Activated CD4-positive, alpha-beta T cell treated with anti-CD3 and anti-CD28 coated beads, Interleukin-2, amount 50 U/mL, for 1 hour (primary cell): ENCODE measurements around the gene ZNF148.

Source experiments
- DNase-seq: peaks from one replicate; pipeline ENCODE4 v3.0.0-alpha.2; 2020

The ZNF148 gene

GRCh38 chr3:125213364-125213755 lies 161.8 kb downstream of the ZNF148 start:
- DNase-seq = no peak

GRCh38 chr3:125212509-125213363 lies 162.4 kb downstream of the ZNF148 start, which contains the start of gene SLC12A8:
Gene SLC12A8 (minus strand): TSS chr3:125212748. CDS start chr3:125211349, 1,399 bp downstream.
- DNase-seq = no peak

- DNase-seq = no peak
Observed at GRCh38 chr3:125212091-125212508, 163.0 kb downstream of the ZNF148 start.

- DNase-seq = no peak
Observed at GRCh38 chr3:125211523-125212090, 163.5 kb downstream of the ZNF148 start.

GRCh38 chr3:125207949-125208568 lies 167.1 kb downstream of the ZNF148 start:
- DNase-seq = no peak

GRCh38 chr3:125207507-125207906 lies 167.6 kb downstream of the ZNF148 start:
- DNase-seq = no peak

- no peak for DNase-seq
Observed at GRCh38 chr3:125206934-125207333, 168.2 kb downstream of the ZNF148 start.

- no peak for DNase-seq
Observed at GRCh38 chr3:125203731-125204130, 171.4 kb downstream of the ZNF148 start.

- DNase-seq = no peak
Observed at GRCh38 chr3:125202197-125202596, 172.9 kb downstream of the ZNF148 start.

GRCh38 chr3:125200731-125201139 lies 174.4 kb downstream of the ZNF148 start:
- DNase-seq = no peak

GRCh38 chr3:125194849-125195601 lies 180.1 kb downstream of the ZNF148 start:
- no peak for DNase-seq

- DNase-seq = no peak
Observed at GRCh38 chr3:125194061-125194848, 180.9 kb downstream of the ZNF148 start.

GRCh38 chr3:125192190-125193035 lies 182.7 kb downstream of the ZNF148 start:
- DNase-seq = no peak

- DNase-seq = no peak
Observed at GRCh38 chr3:125191730-125192129, 183.4 kb downstream of the ZNF148 start.

GRCh38 chr3:125191256-125191655 lies 183.9 kb downstream of the ZNF148 start:
- DNase-seq = no peak

GRCh38 chr3:125190786-125191185 lies 184.3 kb downstream of the ZNF148 start:
- no peak for DNase-seq

- DNase-seq = no peak
Observed at GRCh38 chr3:125189378-125190165, 185.6 kb downstream of the ZNF148 start.

GRCh38 chr3:125188955-125189354 lies 186.2 kb downstream of the ZNF148 start:
- no peak for DNase-seq

GRCh38 chr3:125187599-125187910 lies 187.6 kb downstream of the ZNF148 start:
- DNase-seq = no peak

- DNase-seq = no peak
Observed at GRCh38 chr3:125186800-125187598, 188.1 kb downstream of the ZNF148 start.
